B cell (primary cell): ENCODE results near the gene NUP85. TPM values are rescaled to one million over a fixed set of nuclear protein-coding genes. Genes with fewer than 3 reads are reported as not detected.

ENCODE experiments used
- ATAC-seq: fragments of 200-7000 bp; cut with Tn5 transposase; one replicate; pipeline ENCODE4 v1.10.0; 2021; ENCODE audit warnings: low read depth, mild to moderate bottlenecking, moderate number of reproducible peaks, moderate library complexity
- CTCF ChIA-PET: fragments of 350-600 bp; sonication (Branson Sonifier 250); formaldehyde crosslinking; loops from one replicate; lab custom pipeline; 2021; ENCODE audit warnings: antibody characterized with exemption, inconsistent platforms; lab: Charles Lee
- POLR2A ChIA-PET: fragments of 350-600 bp; sonication (Branson Sonifier 250); formaldehyde crosslinking; loops from one replicate; lab custom pipeline; 2021; ENCODE audit warnings: antibody characterized with exemption; lab: Charles Lee
- DNase-seq: peaks from one replicate; pipeline ENCODE4 v3.0.0; 2013
- H2AFZ ChIP-seq: 2 replicates; pipeline ENCODE4 v1.6.1; 2012; ENCODE audit warnings: mild to moderate bottlenecking, low read depth, low read length; ENCODE audit not compliant: insufficient read depth, poor library complexity, severe bottlenecking
- H3K27ac ChIP-seq, 2 donors: 1 replicate in 1 of 2; 2 replicates in 1 of 2; pipeline ENCODE4 v1.5.1; 2012 to 2013; ENCODE audit warnings: low read length in 2 of 2, mild to moderate bottlenecking in 2 of 2, moderate library complexity in 1 of 2
- H3K27me3 ChIP-seq, 4 experiments: fragments of 200-600 bp in 1 of 4; sonication (generic) in 1 of 4; replicated peaks in 1 of 4; 1 replicate in 2 of 4; 2 replicates in 2 of 4; pipeline versions ENCODE4 v1.6.1 to v1.7.0; 2013 to 2016; ENCODE audit warnings: low read length in 3 of 4, mild to moderate bottlenecking in 2 of 4, mixed read lengths in 1 of 4, moderate library complexity in 1 of 4; ENCODE audit not compliant: insufficient read depth in 4 of 4, control insufficient read depth in 3 of 4; ENCODE audit errors: control extremely low read depth in 1 of 4
- H3K36me3 ChIP-seq, 2 experiments: replicated peaks in 1 of 2; 1 replicate in 1 of 2; 2 replicates in 1 of 2; pipeline versions ENCODE4 v1.6.1 to v1.7.1; 2013; ENCODE audit warnings: low read length in 1 of 2; ENCODE audit not compliant: insufficient read depth in 2 of 2, control insufficient read depth in 1 of 2; ENCODE audit errors: control extremely low read depth in 1 of 2, extremely low read depth in 1 of 2
- H3K4me1 ChIP-seq, 2 donors: fragments of 200-600 bp in 1 of 2; sonication (generic) in 1 of 2; 1 replicate in 1 of 2; 2 replicates in 1 of 2; pipeline versions ENCODE4 v1.5.1 to v1.6.1; 2013 to 2017; ENCODE audit warnings: low read length in 2 of 2; ENCODE audit not compliant: control insufficient read depth in 2 of 2, insufficient read depth in 2 of 2
- H3K4me2 ChIP-seq: replicated peaks from 2 replicates; pipeline ENCODE3; 2012; ENCODE audit warnings: mild to moderate bottlenecking, low read depth, low read length; ENCODE audit not compliant: poor library complexity, severe bottlenecking
- H3K4me3 ChIP-seq, 5 experiments: fragments of 200-600 bp in 1 of 5; sonication (generic) in 1 of 5; 1 replicate in 3 of 5; 2 replicates in 2 of 5; pipeline versions ENCODE4 v1.5.1 to v1.7.0; 2011 to 2016; ENCODE audit warnings: low read length in 4 of 5, mild to moderate bottlenecking in 4 of 5, low read depth in 2 of 5, control low read depth in 1 of 5, moderate library complexity in 1 of 5; ENCODE audit not compliant: insufficient read depth in 1 of 5; ENCODE audit errors: control extremely low read depth in 1 of 5, extremely low read depth in 1 of 5
- H3K79me2 ChIP-seq: fragments of 200-600 bp; sonication (generic); one replicate; pipeline ENCODE4 v1.6.0; 2016; ENCODE audit warnings: low read length; ENCODE audit not compliant: control insufficient read depth, insufficient read depth
- H3K9ac ChIP-seq: fragments of 200-600 bp; sonication (generic); 2 replicates; pipeline ENCODE4 v1.6.1; 2017; ENCODE audit warnings: mild to moderate bottlenecking, low read length, moderate library complexity
- H3K9me3 ChIP-seq, 3 donors: one replicate each; pipeline versions ENCODE4 v1.6.1 to v1.7.1; 2013; ENCODE audit warnings: low read length in 2 of 3; ENCODE audit not compliant: control insufficient read depth in 2 of 3, insufficient read depth in 1 of 3; ENCODE audit errors: control extremely low read depth in 1 of 3
- H4K20me1 ChIP-seq: 2 replicates; pipeline ENCODE4 v1.6.0; 2012; ENCODE audit warnings: mild to moderate bottlenecking, low read length; ENCODE audit not compliant: insufficient read depth, control insufficient read depth, poor library complexity, severe bottlenecking
- H3K27ac Mint-ChIP-seq: one replicate; pipeline ENCODE4 v1.8.0; 2021; ENCODE audit warnings: mixed read lengths
- H3K27me3 Mint-ChIP-seq: one replicate; pipeline ENCODE4 v1.8.0; 2021; ENCODE audit warnings: mixed read lengths
- H3K4me1 Mint-ChIP-seq: one replicate; pipeline ENCODE4 v1.8.0; 2021; ENCODE audit warnings: mixed read lengths
- H3K4me3 Mint-ChIP-seq: one replicate; pipeline ENCODE4 v1.8.0; 2021; ENCODE audit warnings: mixed read lengths
- H3K9me3 Mint-ChIP-seq: one replicate; pipeline ENCODE4 v1.8.0; 2022; ENCODE audit warnings: mixed read lengths; ENCODE audit not compliant: insufficient read depth
- CTCF ChIP-seq: fragments of 200-600 bp; IDR thresholded peaks from one replicate; pipeline ENCODE4 v1.8.0; 2022; ENCODE audit warnings: antibody characterized with exemption, mild to moderate bottlenecking
- EZH2 ChIP-seq: IDR thresholded peaks from 2 replicates; pipeline ENCODE4 v1.6.1; 2012; ENCODE audit warnings: borderline replicate concordance, low read depth, mild to moderate bottlenecking, moderate library complexity, low read length; ENCODE audit not compliant: insufficient read depth, poor library complexity, severe bottlenecking
- WGBS: methylation state at CpG from one replicate; pipeline ENCODE4 v1.1.5; 2013; ENCODE audit warnings: missing lambda C conversion rate; ENCODE audit not compliant: insufficient coverage; 5-methylcytosine and 5-hydroxymethylcytosine counted together
- intact Hi-C: fragments of 100-400 bp; cut with micrococcal nuclease; formaldehyde crosslinking; loops from one replicate; pipeline ENCODE4 v1.10.0; 2022
- polyA plus RNA-seq: library from polyadenylated mRNA; depleted of rRNA; stranded (reverse); fragments of >200 nt; gene quantifications from 2 replicates; pipeline ENCODE4 v1.2.3, GENCODE V29; 2012
- total RNA-seq, 2 donors: library from RNA; stranded (reverse); fragments of 120-200 nt in 1 of 2; gene quantifications; 1 replicate in 1 of 2; 2 replicates in 1 of 2; pipeline versions ENCODE4 v1.2.3 to v1.2.4, GENCODE V29; 2013 to 2022

The NUP85 gene
- total and polyA plus RNA-seq, 2 donors (not counting 1 experiment from before 2014, with no cell fraction given) = 97.5 to 142 TPM

- no peak overlapping the region for H2AFZ ChIP-seq
- peaks cover 41% of the 10 kb centered on the region for H3K79me2 ChIP-seq
- Mint-ChIP-seq H3K4me3 (no peak overlapping the region), H3K4me1 (peaks cover 27% of the 10 kb centered on the region), H3K27me3 (no peaks in the 10 kb centered on the region), H3K27ac (no peak overlapping the region), H3K9me3 (no peaks in the 10 kb centered on the region)
- H3K36me3 ChIP-seq = peaks cover 0 to 26% of the 10 kb centered on the region in 2 experiments
- no peak for TF ChIP-seq CTCF
- TF ChIP-seq EZH2 = no peak
- CTCF ChIA-PET = interaction anchor here (0.8 to 1.3 kb wide), 3 partner anchors 66 to 306 kb away, joined by 3 read pairs; no protein-coding TSS in a partner anchor
- H3K4me3 ChIP-seq = no peak overlapping the region
- no peak overlapping the region for H3K4me2 ChIP-seq
- no peaks in the 10 kb centered on the region for H3K27me3 ChIP-seq
- H3K9me3 ChIP-seq = no peaks in the 10 kb centered on the region
- POLR2A ChIA-PET = interaction anchor here (0.6 to 0.7 kb wide), 2 partner anchors 63 to 254 kb away, joined by 4 read pairs; no protein-coding TSS in a partner anchor
- ATAC-seq = no peak
- H4K20me1 ChIP-seq = no peaks in the 10 kb centered on the region
- 96% methylated on average over 8 of the region's 14 CpGs for WGBS
- H3K9ac ChIP-seq = no peak overlapping the region
- no peak overlapping the region for H3K27ac ChIP-seq
- intact Hi-C loops = no loop called here
- H3K4me1 ChIP-seq = peaks cover 19 to 28% of the 10 kb centered on the region in 2 donors
- peak; percentile 19 for DNase-seq
These were observed 62.1 kb downstream of the NUP85 start for GRCh38 chr17:75267411-75268232.

- no peaks in the 10 kb centered on the region for H3K27me3 Mint-ChIP-seq
- H3K9ac ChIP-seq = peak overlapping the region; percentile 86
- H3K4me1 Mint-ChIP-seq = peaks cover 23% of the 10 kb centered on the region
- H3K4me1 ChIP-seq = peaks cover 17 to 28% of the 10 kb centered on the region in 2 donors
- intact Hi-C loops = loop anchor here (2.0 kb wide), 1 partner anchor 27 kb away; no protein-coding TSS in a partner anchor
- H3K4me3 Mint-ChIP-seq = peak overlapping the region; percentile 85
- POLR2A ChIA-PET = interaction anchor here (0.6 to 4.2 kb wide), 7 partner anchors 8 to 153 kb away, joined by 3 to 40 read pairs (median 5); partner anchors contain the start of genes GGA3, MRPS7 and SLC25A19
- no peaks in the 10 kb centered on the region for H4K20me1 ChIP-seq
- no peak for ATAC-seq
- H3K4me3 ChIP-seq = peak overlapping the region in 4 of 5 experiments; percentile 87 to 98 (median 95)
- no peaks in the 10 kb centered on the region for H3K9me3 Mint-ChIP-seq
- peak overlapping the region; percentile 89 for H2AFZ ChIP-seq
- TF ChIP-seq EZH2 (no peak), CTCF (no peak)
- no peak for DNase-seq
- H3K27ac Mint-ChIP-seq = peak overlapping the region; percentile 89
- H3K9me3 ChIP-seq = no peaks in the 10 kb centered on the region
- H3K36me3 ChIP-seq = peaks cover 0 to 33% of the 10 kb centered on the region in 2 experiments
- WGBS = 29% methylated on average over 5 of the region's 6 CpGs
- peaks cover 24% of the 10 kb centered on the region for H3K79me2 ChIP-seq
- no peaks in the 10 kb centered on the region for H3K27me3 ChIP-seq
- peak overlapping the region; percentile 84 to 90 for H3K27ac ChIP-seq
- CTCF ChIA-PET = interaction anchor here (1.1 to 3.7 kb wide), 19 partner anchors 9 to 256 kb away, joined by 3 to 62 read pairs (median 6); partner anchors contain the start of genes GGA3, LLGL2, MRPS7 and SLC25A19
- peak overlapping the region; percentile 95 for H3K4me2 ChIP-seq
These were observed 64.4 kb downstream of the NUP85 start for GRCh38 chr17:75269844-75270217.
